Testis (tissue), 3 donors: Measurements from ENCODE around the gene AP1S3. TPM values are rescaled to one million over a fixed set of nuclear protein-coding genes. Genes with fewer than 3 reads are reported as not detected.

Experiments
- DNase-seq: peaks from one replicate; pipeline ENCODE4 v3.0.0-alpha.2; 2019
- H3K27ac ChIP-seq, 2 donors: fragments of 200-600 bp; sonication (generic); one replicate each; pipeline ENCODE4 v1.5.1; 2019
- H3K27me3 ChIP-seq: fragments of 200-600 bp; sonication (generic); one replicate; pipeline ENCODE4 v1.5.1; 2019
- H3K36me3 ChIP-seq: fragments of 200-600 bp; sonication (generic); one replicate; pipeline ENCODE4 v1.5.1; 2017; ENCODE audit warnings: low read depth; ENCODE audit errors: missing control alignments
- H3K4me1 ChIP-seq: fragments of 200-600 bp; sonication (generic); one replicate; pipeline ENCODE4 v1.5.1; 2019
- H3K4me3 ChIP-seq, 2 donors: fragments of 200-600 bp; sonication (generic); one replicate each; pipeline ENCODE4 v1.5.1; 2017 to 2019
- H3K9me3 ChIP-seq: fragments of 200-600 bp; sonication (generic); one replicate; pipeline ENCODE4 v1.5.1; 2017
- POLR2A ChIP-seq: fragments of 450-650 bp; IDR thresholded peaks from one replicate; pipeline ENCODE4 v1.6.1; 2017; ENCODE audit warnings: antibody characterized with exemption, mild to moderate bottlenecking, moderate library complexity
- WGBS, 2 donors: methylation state at CpG; one replicate each; pipeline ENCODE4 v1.1.5; 2018; 5-methylcytosine and 5-hydroxymethylcytosine counted together
- intact Hi-C: fragments of 100-400 bp; cut with DNase I; formaldehyde crosslinking; loops from one replicate; pipeline ENCODE4 v1.15.1; 2023; ENCODE audit warnings: low total_unique reads
- polyA plus RNA-seq: library from polyadenylated mRNA; stranded (reverse); fragments of 350-450 nt; fragmentation: Illumina TruSeq; extraction: RNeasy Lipid Tissue Mini Kit (QIAGEN cat#74804); gene quantifications from one replicate; pipeline ENCODE4 v1.2.3, GENCODE V29; 2014; ENCODE audit warnings: low read depth, low replicate concordance; ENCODE audit not compliant: insufficient read depth
- total RNA-seq, 2 donors: library from RNA; depleted of rRNA; stranded (reverse); fragments of >200 nt; gene quantifications; one replicate each; pipeline ENCODE4 v1.2.3, GENCODE V29; 2016
- TF ChIP-seq, protein P1 (sequence below), 3 experiments: fragments of 450-650 bp in 2 of 3; fragments of 200-600 bp in 1 of 3; sonication (generic) in 1 of 3; IDR thresholded peaks; one replicate each; pipeline ENCODE4 v1.5.1; 2016 to 2019; ENCODE audit warnings: antibody characterized with exemption in 3 of 3, mild to moderate bottlenecking in 2 of 3, moderate library complexity in 1 of 3

AP1S3 gene
- total and polyA plus RNA-seq, 3 donors from 2014 or later = 1.6 to 3.2 (median 2.6) TPM

- H3K27ac ChIP-seq = no peak overlapping the region
- intact Hi-C loops = no loop called here
- H3K36me3 ChIP-seq = no peaks in the 10 kb centered on the region
- no peak for TF ChIP-seq POLR2A
- TF ChIP-seq, protein P1, sequence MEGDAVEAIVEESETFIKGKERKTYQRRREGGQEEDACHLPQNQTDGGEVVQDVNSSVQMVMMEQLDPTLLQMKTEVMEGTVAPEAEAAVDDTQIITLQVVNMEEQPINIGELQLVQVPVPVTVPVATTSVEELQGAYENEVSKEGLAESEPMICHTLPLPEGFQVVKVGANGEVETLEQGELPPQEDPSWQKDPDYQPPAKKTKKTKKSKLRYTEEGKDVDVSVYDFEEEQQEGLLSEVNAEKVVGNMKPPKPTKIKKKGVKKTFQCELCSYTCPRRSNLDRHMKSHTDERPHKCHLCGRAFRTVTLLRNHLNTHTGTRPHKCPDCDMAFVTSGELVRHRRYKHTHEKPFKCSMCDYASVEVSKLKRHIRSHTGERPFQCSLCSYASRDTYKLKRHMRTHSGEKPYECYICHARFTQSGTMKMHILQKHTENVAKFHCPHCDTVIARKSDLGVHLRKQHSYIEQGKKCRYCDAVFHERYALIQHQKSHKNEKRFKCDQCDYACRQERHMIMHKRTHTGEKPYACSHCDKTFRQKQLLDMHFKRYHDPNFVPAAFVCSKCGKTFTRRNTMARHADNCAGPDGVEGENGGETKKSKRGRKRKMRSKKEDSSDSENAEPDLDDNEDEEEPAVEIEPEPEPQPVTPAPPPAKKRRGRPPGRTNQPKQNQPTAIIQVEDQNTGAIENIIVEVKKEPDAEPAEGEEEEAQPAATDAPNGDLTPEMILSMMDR (IDR thresholded peaks at IDR 0.05) = no peak
- no peak for DNase-seq
- H3K4me1 ChIP-seq = no peaks in the 10 kb centered on the region
- H3K27me3 ChIP-seq = no peaks in the 10 kb centered on the region
- H3K9me3 ChIP-seq = no peaks in the 10 kb centered on the region
- 90 to 92% methylated on average over 5 to 6 of the region's 6 CpGs for WGBS, 2 donors
- no peak overlapping the region for H3K4me3 ChIP-seq
Observed at GRCh38 chr2:223737207-223737606, 100.2 kb downstream of the AP1S3 start.

DNA sequence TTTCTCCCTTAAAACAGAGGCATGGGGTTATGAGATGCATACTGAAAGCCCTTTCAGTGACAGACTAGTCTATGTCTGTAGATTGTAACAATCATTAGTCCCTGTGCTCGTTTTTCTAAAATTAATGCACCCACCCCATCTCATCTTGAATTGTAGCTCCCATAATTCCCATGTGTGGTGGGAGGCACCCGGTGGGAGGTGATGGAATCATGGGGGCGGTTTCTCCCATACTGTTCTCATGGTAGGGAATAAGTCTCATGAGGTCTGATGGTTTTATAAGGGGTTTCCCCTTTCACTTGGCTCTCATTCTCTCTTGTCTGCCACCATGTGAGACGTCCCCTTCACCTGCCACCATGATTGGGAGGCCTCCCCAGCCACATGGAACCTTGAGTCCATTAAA is 100.9 kb downstream of the AP1S3 start:
- no peaks in the 10 kb centered on the region for H3K36me3 ChIP-seq
- 86 to 89% methylated on average over 4 of the region's 4 CpGs for WGBS, 2 donors

DNA sequence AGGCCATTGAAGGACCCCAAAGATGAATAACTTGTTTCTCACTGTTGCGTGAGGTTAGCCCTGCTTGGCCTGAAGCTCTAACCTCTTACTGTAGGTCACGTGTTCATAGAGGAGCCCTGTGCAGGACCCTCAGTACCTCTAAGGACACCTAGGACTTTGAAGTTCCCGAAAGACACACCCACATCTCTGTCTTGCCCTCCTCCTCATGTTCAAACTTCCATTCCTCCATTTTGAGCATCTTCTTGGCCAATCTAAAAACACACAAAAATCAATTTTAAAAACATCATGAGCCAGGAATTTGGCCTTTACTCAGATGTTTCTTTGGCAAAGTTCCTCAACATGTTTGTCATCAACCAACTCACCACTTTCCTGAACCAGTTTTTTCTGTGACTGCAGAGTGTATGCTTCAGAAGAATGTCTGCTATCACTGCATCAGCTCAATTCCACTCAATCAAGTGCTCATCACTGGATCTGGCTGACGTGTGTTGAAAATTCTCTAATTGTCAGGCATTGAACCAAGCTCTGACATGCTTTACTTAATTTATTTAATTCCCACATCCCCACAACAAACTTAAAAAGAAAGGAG is 101.6 kb downstream of the AP1S3 start:
- Histone ChIP-seq H3K27ac (no peak overlapping the region), H3K36me3 (no peaks in the 10 kb centered on the region), H3K27me3 (no peaks in the 10 kb centered on the region), H3K4me3 (no peak overlapping the region), H3K9me3 (no peaks in the 10 kb centered on the region), H3K4me1 (no peaks in the 10 kb centered on the region)
- no peak for TF ChIP-seq POLR2A
- TF ChIP-seq, protein P1 (IDR thresholded peaks at IDR 0.05) = no peak
- intact Hi-C loops = no loop called here
- DNase-seq = no peak
- 92 to 93% methylated on average over 4 of the region's 4 CpGs for WGBS, 2 donors

More for the DNA sequence above, 100.9 kb downstream of the AP1S3 start:
- Histone ChIP-seq H3K27ac (no peak overlapping the region), H3K9me3 (no peaks in the 10 kb centered on the region), H3K27me3 (no peaks in the 10 kb centered on the region), H3K4me3 (no peak overlapping the region), H3K4me1 (no peaks in the 10 kb centered on the region)
- intact Hi-C loops = no loop called here
- no peak for DNase-seq
- no peak for TF ChIP-seq POLR2A
- TF ChIP-seq, protein P1 (IDR thresholded peaks at IDR 0.05) = no peak

DNA sequence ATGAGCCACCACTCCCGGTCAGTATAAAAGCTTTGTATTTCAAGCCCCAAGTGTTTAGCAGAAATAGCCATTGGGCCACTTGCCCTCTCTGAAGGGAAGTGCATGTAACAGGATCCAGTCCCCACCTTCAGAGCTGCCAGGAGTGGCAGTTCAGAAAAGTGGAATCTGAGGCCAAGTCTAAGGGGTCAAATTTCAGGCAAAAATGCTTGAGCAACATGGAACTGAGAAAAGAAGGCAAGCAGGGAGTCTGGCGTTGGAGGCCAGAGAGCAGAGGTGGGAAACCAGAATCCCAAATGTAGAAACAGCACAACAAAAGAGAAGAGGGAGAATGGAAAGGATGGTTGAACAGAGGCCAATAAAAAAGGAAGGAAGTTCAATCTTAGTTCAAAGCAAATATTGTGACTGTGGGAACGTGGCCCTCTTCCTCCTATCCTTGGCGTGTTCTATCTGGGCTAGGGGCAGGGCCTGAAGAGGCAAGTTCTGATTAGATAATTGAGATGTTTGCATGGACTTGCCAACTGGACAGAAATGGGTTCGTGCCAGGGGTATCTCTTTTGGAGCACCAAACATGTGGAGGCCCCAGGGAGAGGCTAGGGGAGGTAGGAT is 102.2 kb downstream of the AP1S3 start:
- no peaks in the 10 kb centered on the region for H3K27me3 ChIP-seq
- no peaks in the 10 kb centered on the region for H3K9me3 ChIP-seq
- intact Hi-C loops = no loop called here
- no peaks in the 10 kb centered on the region for H3K36me3 ChIP-seq
- WGBS, 2 donors = 56 to 77% methylated on average over 4 to 5 of the region's 5 CpGs
- H3K4me1 ChIP-seq = no peaks in the 10 kb centered on the region
- no peak for DNase-seq
- no peak overlapping the region for H3K27ac ChIP-seq
- TF ChIP-seq POLR2A = no peak
- TF ChIP-seq, protein P1 (IDR thresholded peaks at IDR 0.05) = no peak
- no peak overlapping the region for H3K4me3 ChIP-seq

GRCh38 chr2:223734346-223734745 is 103.0 kb downstream of the AP1S3 start:
- Histone ChIP-seq H3K27me3 (no peaks in the 10 kb centered on the region), H3K9me3 (no peaks in the 10 kb centered on the region), H3K4me1 (no peaks in the 10 kb centered on the region), H3K36me3 (no peaks in the 10 kb centered on the region), H3K27ac (no peak overlapping the region), H3K4me3 (no peak overlapping the region)
- no peak for DNase-seq
- intact Hi-C loops = no loop called here
- 97 to 100% methylated on average over 2 of the region's 2 CpGs for WGBS, 2 donors
- TF ChIP-seq, protein P1 (IDR thresholded peaks at IDR 0.05) = no peak
- no peak for TF ChIP-seq POLR2A
